HG03103 (cell line): ENCODE data around the gene KRTAP9-8.
"Not testable (repeated sequence)": the region's sequence is repeated elsewhere in the genome, so short reads cannot be mapped to it uniquely, and the experiment has no call there.

ENCODE experiments used
- ATAC-seq: cut with Tn5 transposase; IDR thresholded peaks from one replicate; pipeline ENCODE4 v1.9.1; 2021; ENCODE audit warnings: low read depth; ENCODE audit not compliant: unreplicated experiment

The KRTAP9-8 gene

DNA sequence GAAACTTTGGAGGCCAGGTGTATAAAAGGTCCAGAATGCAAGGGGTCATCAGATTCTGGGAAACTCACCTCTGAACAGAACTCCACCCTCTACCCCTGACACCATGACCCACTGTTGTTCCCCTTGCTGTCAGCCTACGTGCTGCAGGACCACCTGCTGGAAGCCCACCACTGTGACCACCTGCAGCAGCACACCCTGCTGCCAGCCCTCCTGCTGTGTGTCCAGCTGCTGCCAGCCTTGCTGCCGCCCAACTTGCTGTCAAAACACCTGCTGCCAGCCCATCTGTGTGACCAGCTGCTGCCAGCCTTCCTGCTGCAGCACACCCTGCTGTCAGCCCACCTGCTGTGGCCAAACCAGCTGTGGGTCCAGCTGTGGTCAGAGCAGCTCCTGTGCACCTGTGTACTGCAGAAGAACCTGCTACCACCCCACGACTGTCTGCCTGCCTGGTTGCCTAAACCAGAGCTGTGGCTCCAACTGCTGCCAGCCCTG lies at the start of gene KRTAP9-8:
Gene KRTAP9-8 (plus strand): TSS at position 51 of the 489 bp plus-strand sequence. CDS start 53 bp downstream, at position 104.
- ATAC-seq: not testable (repeated sequence)

DNA sequence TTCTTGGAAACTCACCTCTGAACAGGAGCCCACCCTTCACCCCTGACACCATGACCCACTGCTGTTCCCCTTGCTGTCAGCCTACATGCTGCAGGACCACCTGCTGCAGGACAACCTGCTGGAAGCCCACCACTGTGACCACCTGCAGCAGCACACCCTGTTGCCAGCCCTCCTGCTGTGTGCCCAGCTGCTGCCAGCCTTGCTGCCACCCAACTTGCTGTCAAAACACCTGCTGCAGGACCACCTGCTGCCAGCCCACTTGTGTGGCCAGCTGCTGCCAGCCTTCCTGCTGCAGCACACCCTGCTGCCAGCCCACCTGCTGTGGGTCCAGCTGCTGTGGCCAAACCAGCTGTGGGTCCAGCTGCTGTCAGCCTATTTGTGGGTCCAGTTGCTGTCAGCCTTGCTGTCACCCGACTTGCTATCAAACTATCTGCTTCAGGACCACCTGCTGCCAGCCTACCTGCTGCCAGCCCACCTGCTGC lies 47.9 kb upstream of the KRTAP9-8 start, which contains the start of gene KRTAP9-1:
Gene KRTAP9-1 (plus strand): TSS at position 51 of the 482 bp plus-strand sequence. CDS start 0 bp downstream, at position 51.
- ATAC-seq: not testable (repeated sequence)

- ATAC-seq: no peak
Measured at GRCh38 chr17:41190328-41190727, 47.5 kb upstream of the KRTAP9-8 start.

DNA sequence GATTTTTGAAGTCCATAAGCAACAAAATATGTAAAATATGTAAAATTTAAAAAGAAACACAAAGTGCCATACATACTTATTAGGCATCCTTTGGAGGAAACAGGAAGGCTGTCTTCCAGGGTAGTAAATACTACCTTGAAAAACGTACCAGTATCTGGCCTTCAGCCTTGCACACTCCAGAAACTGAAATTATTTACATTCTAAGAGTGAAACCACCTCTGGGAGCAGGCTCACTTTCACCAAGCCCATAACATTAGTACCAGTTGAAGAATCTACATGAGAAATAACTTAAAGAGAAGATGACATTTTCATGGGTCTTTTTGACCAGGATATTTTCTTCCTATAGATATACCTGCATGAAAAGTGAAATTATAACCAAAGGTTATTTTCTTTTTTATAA lies 41.7 kb upstream of the KRTAP9-8 start:
- no peak for ATAC-seq

DNA sequence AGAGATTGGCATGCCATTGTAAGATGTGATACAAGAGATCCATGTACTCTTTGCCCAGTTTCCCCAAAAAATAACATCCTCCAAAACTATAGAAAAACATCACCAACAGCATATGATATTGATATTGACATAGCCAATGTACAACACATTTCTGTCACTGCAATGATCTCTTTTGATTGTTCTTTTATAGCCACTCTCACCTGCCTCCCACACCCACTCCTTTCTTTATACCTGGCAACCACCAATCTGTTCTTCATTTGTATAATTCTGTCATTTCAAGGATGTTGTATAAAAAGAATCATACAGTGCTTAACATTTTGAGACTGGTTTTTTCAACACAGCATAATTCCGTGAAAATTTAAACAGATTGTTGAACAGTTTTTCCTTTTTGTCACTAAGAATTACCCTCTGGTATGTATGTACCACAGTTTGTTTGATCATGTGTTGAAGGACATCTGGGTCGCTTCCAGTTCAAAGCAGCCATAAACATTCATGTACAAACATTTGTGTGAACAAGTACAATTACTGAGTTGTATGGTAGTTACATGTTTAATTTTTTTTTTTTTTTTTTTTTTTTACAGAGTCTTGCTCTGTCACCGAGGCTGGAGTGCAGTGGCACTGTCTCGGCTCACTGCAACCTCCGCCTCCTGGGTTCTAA lies 38.2 kb upstream of the KRTAP9-8 start:
- no peak for ATAC-seq

DNA sequence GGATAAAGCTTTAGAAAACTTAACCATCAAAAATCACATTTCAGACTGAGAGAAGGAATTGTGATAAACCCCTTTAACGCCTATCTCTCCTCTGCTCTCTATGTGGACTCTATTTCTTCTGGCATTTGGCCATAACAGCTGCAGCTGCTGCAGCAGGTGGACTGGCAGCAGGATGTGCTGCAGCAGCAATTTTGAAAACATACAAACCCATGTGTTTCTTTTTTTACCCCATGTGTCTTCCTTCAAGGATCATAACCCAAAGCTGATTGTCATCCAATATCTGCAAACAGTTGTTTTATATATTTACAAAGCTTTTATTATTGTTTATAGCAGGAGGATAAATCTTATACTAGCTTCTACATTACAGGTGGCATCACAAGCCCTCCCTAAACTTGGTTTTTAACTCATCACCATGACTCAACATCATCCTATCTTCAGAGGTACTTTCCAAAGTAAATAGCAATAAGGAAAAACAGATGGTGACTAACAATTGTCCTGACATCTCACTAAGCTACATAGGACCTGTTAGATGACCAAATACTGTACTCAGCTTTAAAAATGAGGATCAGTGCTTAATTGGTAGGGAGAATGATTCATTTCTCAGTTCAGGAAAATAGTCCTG lies 25.8 kb upstream of the KRTAP9-8 start:
- ATAC-seq: no peak

GRCh38 chr17:41212524-41213169 lies 25.2 kb upstream of the KRTAP9-8 start:
- ATAC-seq: no peak

DNA sequence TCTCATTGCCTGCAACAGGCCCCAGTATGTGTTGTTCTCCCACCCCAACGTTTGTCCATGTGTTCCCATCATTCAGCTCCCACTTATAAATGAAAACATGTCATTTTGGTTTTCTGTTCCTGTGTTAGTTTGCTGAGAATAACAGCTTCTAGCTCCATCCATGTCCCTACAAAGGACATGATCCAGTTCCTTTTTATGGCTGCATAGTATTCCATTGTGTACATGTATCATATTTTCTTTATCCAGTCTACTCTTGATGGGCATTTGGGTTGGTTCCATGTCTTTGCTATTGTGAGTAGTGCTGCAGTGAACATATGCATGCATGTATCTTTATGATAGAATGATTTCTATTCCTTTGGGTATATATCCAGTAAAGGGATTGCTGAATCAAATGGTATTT lies 22.1 kb upstream of the KRTAP9-8 start:
- ATAC-seq: no peak

DNA sequence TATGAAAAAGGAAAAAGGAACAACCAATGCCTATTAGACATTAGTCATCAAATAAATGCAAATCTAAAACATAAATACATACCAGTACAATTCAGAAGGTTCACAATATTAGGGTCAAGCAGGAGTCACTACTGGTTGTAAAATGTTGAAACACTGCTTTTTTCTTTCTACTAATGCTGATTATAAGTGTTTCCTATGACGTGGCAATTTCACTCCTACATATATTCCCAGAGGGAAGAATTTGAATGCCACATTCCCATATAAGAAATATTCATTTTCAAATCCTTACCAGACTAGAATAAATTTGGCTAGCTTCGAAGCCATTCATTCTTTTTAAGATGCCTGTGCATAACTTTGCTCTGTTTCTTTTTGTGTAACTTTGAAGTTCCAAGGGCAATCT lies 14.0 kb upstream of the KRTAP9-8 start:
- ATAC-seq: no peak

- ATAC-seq: no peak
Measured at GRCh38 chr17:41226051-41226450, 11.7 kb upstream of the KRTAP9-8 start.

GRCh38 chr17:41226598-41227095 lies 11.2 kb upstream of the KRTAP9-8 start, which contains the start of gene KRTAP9-2:
Gene KRTAP9-2, plus strand, starts transcription at chr17:41226648. Its CDS starts 7 bp downstream, at chr17:41226655.
- ATAC-seq: not testable (repeated sequence)

- ATAC-seq: no peak
Measured at GRCh38 chr17:41230094-41230493, 7.7 kb upstream of the KRTAP9-8 start.

DNA sequence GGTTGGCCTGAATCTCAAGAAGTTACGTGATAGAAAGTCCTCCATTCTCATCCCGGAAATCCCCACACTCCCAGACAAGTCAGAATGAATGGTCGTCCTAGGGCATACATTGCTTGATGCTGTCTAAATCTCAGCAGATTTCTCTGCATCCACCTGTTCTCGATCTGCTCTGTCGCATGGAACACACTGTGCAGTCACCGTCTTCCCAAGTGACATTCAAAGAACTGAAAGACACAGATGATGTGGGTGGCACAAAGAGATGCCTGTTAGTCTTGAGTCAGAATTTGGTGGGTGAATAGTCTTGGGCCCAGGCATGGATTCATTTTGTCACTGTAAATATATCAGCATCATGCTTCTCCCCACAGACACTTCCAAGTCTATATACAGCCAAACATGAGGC lies 6.1 kb upstream of the KRTAP9-8 start:
- no peak for ATAC-seq

DNA sequence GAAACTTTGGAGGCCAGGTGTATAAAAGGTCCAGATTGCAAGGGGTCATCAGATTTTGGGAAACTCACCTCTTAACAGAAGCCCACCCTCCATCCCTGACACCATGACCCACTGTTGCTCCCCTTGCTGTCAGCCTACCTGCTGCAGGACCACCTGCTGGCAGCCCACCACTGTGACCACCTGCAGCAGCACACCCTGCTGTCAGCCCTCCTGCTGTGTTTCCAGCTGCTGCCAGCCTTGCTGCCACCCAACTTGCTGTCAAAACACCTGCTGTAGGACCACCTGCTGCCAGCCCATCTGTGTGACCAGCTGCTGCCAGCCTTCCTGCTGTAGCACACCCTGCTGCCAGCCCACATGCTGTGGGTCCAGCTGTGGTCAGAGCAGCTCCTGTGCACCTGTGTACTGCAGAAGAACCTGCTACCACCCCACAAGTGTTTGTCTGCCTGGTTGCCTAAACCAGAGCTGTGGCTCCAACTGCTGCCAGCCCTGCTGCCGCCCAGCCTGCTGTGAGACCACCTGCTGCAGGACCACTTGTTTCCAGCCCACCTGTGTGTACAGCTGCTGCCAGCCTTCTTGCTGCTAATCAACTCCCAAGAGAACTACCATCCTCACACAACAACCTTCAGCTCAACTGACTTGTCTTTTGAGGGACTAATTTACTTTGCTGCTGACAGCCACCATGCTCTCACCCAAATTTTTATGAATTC lies 5.2 kb upstream of the KRTAP9-8 start, which contains the start of gene KRTAP9-3:
Gene KRTAP9-3 (plus strand): TSS at position 51 of the 707 bp plus-strand sequence. CDS start 53 bp downstream, at position 104.
- not testable (repeated sequence) for ATAC-seq

- ATAC-seq: not testable (repeated sequence)
Measured at GRCh38 chr17:41237116-41237515, 683 bp upstream of the KRTAP9-8 start.

DNA sequence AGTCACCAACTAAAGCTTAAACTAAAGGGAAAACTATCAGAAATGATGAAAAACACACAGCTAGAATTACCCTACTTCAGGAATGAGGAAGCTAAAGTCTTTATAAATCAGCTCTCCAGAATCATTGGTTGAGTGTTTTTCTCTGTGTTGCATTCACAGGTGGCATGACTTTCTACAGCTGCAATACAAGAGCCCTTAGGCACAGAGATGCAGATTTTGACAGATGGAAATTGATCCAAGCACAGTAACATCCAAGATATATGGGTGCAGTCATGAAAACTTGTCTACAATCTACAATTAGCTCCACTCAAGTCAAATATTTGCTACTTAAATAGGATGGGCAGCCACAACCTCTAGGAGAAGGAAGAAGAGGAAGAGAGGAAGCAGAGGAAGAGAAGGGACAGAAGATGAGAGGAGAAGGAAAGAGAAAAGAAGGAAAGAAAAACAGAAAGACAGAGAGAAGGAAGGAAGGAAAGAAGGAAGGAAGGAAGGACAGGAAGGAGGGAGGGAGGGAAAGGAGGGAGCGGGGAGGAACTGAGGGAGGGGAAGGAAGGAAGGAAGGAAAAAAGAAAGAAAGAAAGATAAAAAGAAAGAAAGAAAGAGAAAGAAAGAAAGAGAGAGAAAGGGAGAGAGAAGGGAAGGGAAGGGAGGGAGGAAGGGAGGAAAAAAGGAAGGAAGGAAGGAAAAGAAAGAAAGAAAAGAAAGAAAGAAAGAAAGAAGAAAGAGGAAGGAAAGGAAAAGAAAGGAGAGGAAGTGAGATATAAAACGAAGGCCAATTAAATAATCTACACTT lies 9.4 kb downstream of the KRTAP9-8 start:
- ATAC-seq: not testable (repeated sequence)

DNA sequence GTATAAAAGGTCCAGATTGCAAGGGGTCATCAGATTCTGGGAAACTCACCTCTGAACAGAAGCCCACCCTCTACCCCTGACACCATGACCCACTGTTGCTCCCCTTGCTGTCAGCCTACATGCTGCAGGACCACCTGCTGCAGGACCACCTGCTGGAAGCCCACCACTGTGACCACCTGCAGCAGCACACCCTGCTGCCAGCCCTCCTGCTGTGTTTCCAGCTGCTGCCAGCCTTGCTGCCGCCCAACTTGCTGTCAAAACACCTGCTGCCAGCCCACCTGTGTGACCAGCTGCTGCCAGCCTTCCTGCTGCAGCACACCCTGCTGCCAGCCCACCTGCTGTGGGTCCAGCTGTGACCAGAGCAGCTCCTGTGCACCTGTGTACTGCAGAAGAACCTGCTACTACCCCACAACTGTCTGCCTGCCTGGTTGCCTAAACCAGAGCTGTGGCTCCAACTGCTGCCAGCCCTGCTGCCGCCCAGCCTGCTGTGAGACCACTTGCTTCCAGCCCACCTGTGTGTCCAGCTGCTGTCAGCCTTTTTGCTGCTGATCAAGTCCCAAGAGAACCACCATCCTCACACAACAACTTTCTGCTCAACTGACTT lies 11.9 kb downstream of the KRTAP9-8 start, which contains the start of gene KRTAP9-4:
Gene KRTAP9-4 (plus strand): TSS at position 51 of the 604 bp plus-strand sequence. CDS start 34 bp downstream, at position 85.
- not testable (repeated sequence) for ATAC-seq

DNA sequence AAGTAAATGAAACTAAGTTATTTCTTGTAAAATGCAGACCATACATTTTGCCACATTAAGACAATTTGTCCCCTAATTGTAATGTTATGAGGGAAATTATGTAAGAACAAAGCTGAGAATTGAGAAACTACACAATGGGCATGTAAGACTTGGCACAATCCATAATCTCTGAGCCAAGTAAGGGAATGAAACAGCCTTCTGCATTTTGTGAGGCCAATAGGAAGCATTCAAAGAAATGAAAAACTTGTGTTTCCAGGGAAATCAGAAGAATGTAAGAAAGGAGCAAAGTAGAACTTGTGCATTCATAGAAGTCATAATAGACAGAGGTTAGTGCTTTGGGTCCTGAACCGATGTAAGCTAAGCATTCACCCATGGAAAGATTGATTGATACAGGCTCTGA lies 13.5 kb downstream of the KRTAP9-8 start:
- ATAC-seq: no peak

DNA sequence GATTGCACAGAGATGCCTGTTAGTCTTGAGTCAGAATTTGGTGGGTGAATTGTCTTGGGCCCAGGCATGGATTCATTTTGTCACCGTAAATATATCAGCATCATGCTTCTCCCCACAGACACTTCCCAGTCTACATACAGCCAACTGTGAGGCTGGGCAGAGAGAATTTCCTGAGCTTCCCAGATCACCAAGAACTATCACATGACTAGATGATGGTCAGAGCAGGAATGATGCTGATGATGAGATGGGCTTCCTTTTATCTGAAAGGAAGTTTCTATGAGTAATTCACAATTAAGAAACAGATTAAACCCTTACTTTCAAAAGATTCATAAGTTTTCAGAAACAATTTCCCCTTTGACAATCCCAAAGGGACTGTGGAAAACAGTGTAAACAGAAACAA lies 17.1 kb downstream of the KRTAP9-8 start:
- ATAC-seq: no peak
